ENCODE results near the gene SDK1.

DNA sequence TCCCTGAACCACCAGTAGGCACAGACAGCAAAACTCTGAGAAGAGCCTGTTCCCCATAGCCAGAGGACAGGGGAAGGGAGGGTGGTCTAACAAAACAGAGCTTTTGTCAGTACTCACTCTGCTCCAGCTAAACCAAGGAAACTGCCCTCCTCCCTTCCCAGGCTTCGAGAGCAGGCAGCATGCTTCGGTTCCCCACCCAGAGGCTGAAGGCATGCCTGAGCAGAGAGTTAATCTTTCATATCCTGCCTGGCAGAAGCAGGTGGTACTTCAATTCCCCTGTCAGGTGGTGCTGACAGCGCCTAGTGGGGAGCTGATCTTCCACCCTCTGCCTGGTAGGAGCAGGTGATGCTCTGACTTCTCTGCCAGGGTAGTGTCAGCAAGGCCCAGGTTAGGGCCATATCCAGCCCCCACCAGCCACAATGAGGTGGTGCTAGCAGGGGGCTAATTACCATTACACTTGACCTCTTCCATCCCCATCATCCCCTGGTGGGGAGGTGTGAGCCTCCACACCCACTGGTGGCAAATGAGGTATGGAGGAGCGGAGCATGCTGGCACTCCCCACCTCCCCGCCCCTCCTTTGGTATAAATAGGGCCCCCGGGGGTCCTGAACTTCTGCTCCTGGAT is 35.1 kb downstream of the SDK1 start:
- TF ChIP-seq, protein P1, sequence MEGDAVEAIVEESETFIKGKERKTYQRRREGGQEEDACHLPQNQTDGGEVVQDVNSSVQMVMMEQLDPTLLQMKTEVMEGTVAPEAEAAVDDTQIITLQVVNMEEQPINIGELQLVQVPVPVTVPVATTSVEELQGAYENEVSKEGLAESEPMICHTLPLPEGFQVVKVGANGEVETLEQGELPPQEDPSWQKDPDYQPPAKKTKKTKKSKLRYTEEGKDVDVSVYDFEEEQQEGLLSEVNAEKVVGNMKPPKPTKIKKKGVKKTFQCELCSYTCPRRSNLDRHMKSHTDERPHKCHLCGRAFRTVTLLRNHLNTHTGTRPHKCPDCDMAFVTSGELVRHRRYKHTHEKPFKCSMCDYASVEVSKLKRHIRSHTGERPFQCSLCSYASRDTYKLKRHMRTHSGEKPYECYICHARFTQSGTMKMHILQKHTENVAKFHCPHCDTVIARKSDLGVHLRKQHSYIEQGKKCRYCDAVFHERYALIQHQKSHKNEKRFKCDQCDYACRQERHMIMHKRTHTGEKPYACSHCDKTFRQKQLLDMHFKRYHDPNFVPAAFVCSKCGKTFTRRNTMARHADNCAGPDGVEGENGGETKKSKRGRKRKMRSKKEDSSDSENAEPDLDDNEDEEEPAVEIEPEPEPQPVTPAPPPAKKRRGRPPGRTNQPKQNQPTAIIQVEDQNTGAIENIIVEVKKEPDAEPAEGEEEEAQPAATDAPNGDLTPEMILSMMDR (IDR thresholded peaks at IDR 0.05), result no peak
- no peak for TF ChIP-seq POLR2A (IDR thresholded peaks at IDR 0.05)
